ENCODE results near the gene CFAP69. TPM values are rescaled to one million over a fixed set of nuclear protein-coding genes. Genes with fewer than 3 reads are reported as not detected.
"Not testable (repeated sequence)": the region's sequence is repeated elsewhere in the genome, so short reads cannot be mapped to it uniquely, and the experiment has no call there.

Gene CFAP69
- total RNA-seq, 1 donor from 2014 or later = 1.6 TPM

DNA sequence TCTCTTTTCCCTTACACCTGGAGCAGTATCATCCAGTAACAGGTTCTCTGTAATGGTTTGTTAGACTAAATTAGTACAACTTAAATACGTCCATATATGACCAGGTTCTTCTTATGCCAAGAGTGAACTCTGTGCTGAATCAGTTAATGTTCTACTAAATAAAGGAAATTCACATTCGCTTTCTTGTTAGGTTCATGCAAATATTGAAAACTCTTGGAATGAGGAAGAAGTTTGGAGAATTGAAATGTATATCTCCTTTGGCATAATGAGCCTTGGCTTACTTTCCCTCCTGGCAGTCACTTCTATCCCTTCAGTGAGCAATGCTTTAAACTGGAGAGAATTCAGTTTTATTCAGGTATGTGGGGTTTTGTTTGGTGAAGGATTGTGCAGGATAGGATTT lies 15.3 kb upstream of the CFAP69 start:
- ATAC-seq (no peak), DNase-seq (ENCODE audit: missing footprints) (no peak)
- intact Hi-C loops (cut with DNase I) = no loop called here

GRCh38 chr7:90230834-90231233 lies 14.1 kb upstream of the CFAP69 start:
- intact Hi-C loops (cut with DNase I) = no loop called here
- ATAC-seq (no peak), DNase-seq (ENCODE audit: missing footprints) (no peak)

GRCh38 chr7:90231304-90231703 lies 13.7 kb upstream of the CFAP69 start:
- ATAC-seq = no peak
- DNase-seq (ENCODE audit: missing footprints) = no peak
- intact Hi-C loops (cut with DNase I) = no loop called here

DNA sequence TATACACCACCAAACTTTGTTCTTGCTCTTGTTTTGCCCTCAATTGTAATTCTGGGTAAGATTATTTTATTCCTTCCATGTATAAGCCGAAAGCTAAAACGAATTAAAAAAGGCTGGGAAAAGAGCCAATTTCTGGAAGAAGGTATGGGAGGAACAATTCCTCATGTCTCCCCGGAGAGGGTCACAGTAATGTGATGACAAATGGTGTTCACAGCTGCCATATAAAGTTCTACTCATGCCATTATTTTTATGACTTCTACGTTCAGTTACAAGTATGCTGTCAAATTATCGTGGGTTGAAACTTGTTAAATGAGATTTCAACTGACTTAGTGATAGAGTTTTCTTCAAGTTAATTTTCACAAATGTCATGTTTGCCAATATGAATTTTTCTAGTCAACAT lies 12.5 kb upstream of the CFAP69 start:
- ATAC-seq (no peak), DNase-seq (ENCODE audit: missing footprints) (no peak)
- intact Hi-C loops (cut with DNase I) = no loop called here

DNA sequence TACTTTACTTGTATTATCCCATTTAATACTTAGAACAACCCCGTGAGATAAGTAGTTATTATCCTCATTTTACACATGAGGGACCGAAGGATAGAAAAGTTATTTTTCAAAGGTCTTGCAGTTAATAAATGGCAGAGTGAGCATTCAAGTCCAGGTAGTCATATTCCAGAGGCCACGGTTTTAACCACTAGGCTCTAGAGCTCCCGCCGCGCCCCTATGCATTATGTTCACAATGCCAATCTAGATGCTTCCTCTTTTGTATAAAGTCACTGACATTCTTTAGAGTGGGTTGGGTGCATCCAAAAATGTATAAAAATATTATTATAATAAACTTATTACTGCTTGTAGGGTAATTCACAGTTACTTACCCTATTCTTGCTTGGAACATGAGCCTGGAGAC lies 11.4 kb upstream of the CFAP69 start:
- ATAC-seq (no peak), DNase-seq (ENCODE audit: missing footprints) (no peak)
- intact Hi-C loops (cut with DNase I) = no loop called here

GRCh38 chr7:90236721-90237289 lies 8.2 kb upstream of the CFAP69 start:
- no peak for ATAC-seq
- intact Hi-C loops (cut with DNase I) = no loop called here
- DNase-seq (ENCODE audit: missing footprints) = no peak

DNA sequence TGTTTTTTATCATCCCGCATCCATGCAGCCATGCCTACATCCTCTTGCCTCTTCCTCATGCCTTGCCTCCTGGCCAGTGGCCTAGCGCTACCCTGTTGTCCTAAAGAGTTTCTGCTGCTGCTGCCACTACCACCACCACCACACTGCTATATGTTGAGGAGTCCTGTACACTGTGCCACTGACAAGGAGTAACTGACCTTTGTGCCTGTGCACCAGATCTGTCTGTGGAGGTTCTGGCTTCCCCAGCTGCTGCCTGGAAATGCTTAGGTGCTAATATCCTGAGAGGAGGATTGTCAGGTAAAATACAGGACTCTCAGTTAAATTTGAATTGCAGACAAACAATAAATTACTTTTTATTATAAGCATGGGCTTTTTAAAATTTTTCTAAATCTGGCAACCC lies 7.0 kb upstream of the CFAP69 start:
- intact Hi-C loops (cut with DNase I) = no loop called here
- ATAC-seq (no peak), DNase-seq (ENCODE audit: missing footprints) (no peak)

GRCh38 chr7:90238583-90238982 lies 6.4 kb upstream of the CFAP69 start:
- DNase-seq (ENCODE audit: missing footprints) = no peak
- intact Hi-C loops (cut with DNase I) = no loop called here
- ATAC-seq = no peak

DNA sequence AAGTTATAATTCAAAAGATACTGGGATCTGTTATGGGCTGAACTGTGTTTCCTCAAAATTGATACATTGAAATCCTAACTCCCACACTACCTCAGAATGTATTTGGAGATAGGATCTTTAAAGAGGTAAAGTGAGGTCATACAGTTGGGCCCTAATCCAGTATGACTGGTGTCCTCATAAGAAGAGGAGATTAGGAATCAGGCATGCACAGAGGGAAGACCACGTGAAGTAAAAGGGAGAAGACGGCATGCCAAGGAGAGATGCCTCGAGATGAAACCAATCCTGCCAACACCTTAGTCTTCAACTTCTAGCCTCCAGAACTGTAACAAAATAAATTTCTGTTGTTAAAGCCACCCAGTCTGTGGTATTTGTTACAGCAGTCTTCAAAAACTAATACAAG lies 5.9 kb upstream of the CFAP69 start:
- ATAC-seq = no peak
- intact Hi-C loops (cut with DNase I) = no loop called here

DNA sequence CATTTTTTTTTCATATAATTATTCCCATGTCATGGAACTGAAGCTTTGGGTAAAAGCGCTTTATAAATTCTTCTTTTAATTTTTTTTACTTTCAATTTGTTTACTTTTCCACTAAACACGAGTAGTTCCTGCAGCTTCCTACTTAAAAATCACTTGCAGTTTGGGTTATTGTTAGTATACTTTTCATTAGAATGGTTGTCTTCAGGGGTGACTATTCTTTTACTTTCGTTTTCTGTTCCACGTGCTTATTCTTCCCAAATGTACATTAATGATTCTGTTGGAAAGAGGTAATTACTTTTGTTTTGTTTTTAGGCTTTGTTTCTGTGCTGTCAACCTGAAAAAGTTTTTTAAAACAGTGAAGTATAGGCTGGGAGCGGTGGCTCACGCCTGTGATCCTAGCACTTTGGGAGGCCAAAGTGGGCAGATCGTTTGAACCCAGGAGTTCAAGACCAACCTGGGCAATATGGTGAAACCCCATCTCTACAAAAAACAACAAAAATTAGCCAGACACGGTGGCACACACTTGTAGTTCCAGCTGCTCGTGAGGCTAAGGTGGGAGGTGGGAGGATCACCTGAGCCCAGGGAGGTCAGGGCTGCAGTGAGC lies 5.2 kb upstream of the CFAP69 start:
- intact Hi-C loops (cut with DNase I) = no loop called here
- no peak for DNase-seq (ENCODE audit: missing footprints)
- ATAC-seq = no peak

More for the DNA sequence above, 5.9 kb upstream of the CFAP69 start:
- DNase-seq (ENCODE audit: missing footprints) = no peak

GRCh38 chr7:90242369-90243168 lies 2.4 kb upstream of the CFAP69 start:
- DNase-seq (ENCODE audit: missing footprints) = no peak
- intact Hi-C loops (cut with DNase I) = no loop called here
- ATAC-seq = no peak

GRCh38 chr7:90243556-90243955 lies 1.4 kb upstream of the CFAP69 start:
- intact Hi-C loops (cut with DNase I) = no loop called here
- DNase-seq (ENCODE audit: missing footprints) (no peak), ATAC-seq (no peak)

DNA sequence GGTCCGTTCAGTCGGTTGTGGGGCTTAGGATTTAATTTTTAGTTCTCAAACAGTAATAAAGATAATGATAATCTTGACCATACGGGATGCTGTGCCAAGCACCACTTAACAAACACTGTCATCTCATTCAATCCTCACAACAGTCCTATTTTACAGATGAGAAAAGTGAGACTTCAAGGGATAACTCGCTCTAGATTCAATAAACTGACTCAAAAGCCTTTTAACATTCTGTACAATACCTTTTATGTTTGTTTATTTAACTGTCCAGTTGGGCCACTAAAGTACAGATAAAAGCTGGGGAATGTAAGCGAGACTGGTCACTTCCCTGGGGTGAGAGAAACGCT lies 437 bp upstream of the CFAP69 start:
- intact Hi-C loops (cut with DNase I) = no loop called here
- DNase-seq (ENCODE audit: missing footprints) (no peak), ATAC-seq (no peak)

DNA sequence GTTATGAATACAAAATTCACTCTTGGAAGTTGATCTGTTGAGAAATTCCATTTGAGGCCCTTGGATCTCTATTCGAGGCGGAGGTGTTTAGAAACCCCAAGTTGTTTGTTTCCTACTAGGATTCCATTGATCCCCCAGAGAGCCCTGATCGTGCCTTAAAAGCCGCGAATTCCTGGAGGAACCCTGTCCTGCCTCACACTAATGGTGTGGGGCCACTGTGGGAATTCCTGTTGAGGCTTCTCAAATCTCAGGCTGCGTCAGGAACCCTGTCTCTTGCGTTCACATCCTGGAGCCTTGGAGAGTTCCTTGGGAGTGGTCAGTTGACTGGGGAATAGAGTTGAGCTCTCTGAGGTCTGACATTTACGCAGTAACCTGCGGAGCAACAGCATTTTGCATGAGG lies 1.2 kb downstream of the CFAP69 start:
- intact Hi-C loops (cut with DNase I) = no loop called here
- DNase-seq (ENCODE audit: missing footprints) (no peak), ATAC-seq (no peak)

DNA sequence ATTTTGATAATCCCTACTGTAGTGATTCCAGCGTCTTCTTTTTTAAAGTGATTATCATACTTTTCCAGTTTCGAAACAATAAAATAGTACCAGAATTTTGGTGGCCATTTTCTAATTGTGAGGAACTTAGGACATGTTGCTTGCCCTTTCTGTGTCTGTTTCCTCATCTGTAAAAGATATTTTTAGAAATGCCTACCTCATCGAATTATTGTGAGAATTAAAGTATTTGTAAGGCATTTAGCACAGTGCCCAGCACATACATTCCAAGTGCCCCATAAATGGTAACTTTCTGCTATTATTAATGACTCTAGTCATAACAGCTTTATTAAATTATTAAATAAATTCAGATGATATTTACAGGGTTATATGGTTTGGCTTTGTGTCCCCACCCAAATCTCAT lies 3.7 kb downstream of the CFAP69 start:
- no peak for DNase-seq (ENCODE audit: missing footprints)
- intact Hi-C loops (cut with DNase I) = no loop called here

GRCh38 chr7:90250601-90251303 lies 5.8 kb downstream of the CFAP69 start:
- intact Hi-C loops (cut with DNase I) = loop anchor here (5.0 kb wide), 1 partner anchor 38 kb away; the partner anchor contains the start of gene STEAP2
- ATAC-seq (no peak), DNase-seq (ENCODE audit: missing footprints) (no peak)

More for the DNA sequence above, 3.7 kb downstream of the CFAP69 start:
- no peak for ATAC-seq

DNA sequence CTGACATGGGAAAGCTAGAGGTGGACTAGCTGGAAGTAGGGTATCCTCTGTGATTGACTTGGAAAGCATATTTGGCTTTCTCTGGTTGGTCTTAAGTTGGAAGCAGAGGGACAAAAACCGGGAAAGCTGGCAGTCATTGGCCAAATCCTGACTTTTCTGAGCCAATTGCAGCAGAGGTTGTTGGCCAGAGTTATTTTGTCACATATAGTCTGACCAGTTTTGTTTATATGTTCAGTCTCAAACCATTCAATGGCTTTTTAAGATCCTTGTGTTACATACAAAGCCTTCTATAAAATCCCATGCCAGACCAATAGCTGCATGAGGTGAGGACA lies 6.3 kb downstream of the CFAP69 start:
- ATAC-seq (no peak), DNase-seq (ENCODE audit: missing footprints) (no peak)
- intact Hi-C loops (cut with DNase I) = loop anchor here (5.0 kb wide), 1 partner anchor 39 kb away; the partner anchor contains the start of gene STEAP2

GRCh38 chr7:90256011-90256410 lies 11.0 kb downstream of the CFAP69 start:
- DNase-seq (ENCODE audit: missing footprints); ATAC-seq; intact Hi-C loops (cut with DNase I): not testable (repeated sequence)

GRCh38 chr7:90256778-90257177 lies 11.8 kb downstream of the CFAP69 start:
- ATAC-seq = no peak
- intact Hi-C loops (cut with DNase I) = no loop called here
- DNase-seq (ENCODE audit: missing footprints) = no peak

DNA sequence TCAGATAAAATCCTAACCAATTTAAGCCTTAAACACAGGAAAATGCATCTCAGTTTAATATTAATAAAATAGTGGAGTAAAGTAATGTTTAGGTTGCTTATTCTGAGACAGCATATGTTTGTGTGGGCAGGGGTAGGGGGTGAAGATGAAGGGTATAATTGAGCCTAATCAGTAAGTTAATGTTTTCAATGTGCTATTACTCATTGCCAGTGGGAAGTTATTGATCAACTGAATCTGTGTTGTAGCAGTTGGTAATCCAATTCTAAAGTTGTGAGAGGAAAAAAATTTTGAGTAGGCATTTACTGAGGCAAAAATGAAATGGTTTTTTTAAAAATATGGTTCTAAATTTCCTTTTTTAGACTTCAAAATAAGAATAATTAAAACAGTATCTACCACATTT lies 16.5 kb downstream of the CFAP69 start:
- DNase-seq (ENCODE audit: missing footprints) = no peak
- ATAC-seq = no peak
- intact Hi-C loops (cut with DNase I) = loop anchor here (5.0 kb wide), 2 partner anchors 109 to 166 kb away; partner anchors contain the start of gene STEAP1

Data from Right ventricle myocardium inferior (tissue), 1 donor.